ENCODE data around the gene CD200.

The CD200 gene

DNA sequence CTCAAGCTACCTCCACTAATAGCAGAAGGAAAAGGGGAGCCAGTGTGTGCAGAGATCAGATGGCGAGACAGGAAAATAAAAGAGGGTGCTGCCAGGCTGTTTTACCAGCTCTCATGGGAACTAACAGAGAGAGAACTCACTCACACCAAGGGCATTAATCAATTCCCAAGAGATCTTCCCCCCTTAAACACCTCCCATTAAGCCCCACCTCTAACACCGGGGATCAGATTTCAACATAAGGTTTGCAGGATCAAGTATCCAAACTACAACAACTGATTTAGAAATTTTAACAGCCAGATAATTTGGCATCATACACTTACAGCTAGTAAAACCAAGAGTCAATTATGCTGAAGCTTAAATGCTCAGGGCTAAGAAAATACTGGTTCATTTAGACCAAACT lies 18.9 kb downstream of the CD200 start:
- no peaks in the 10 kb centered on the region for H3K36me3 ChIP-seq (ENCODE audit: control insufficient read depth, insufficient read depth, low read length)
- H3K4me1 ChIP-seq (ENCODE audit: control insufficient read depth, insufficient read depth, low read length): no peaks in the 10 kb centered on the region
- H3K4me3 ChIP-seq (ENCODE audit: low read length): no peak overlapping the region
- H3K27me3 ChIP-seq (ENCODE audit: control insufficient read depth, insufficient read depth, low read length): no peaks in the 10 kb centered on the region
- H3K9ac ChIP-seq (ENCODE audit: low read length): no peak overlapping the region
- H3K9me3 ChIP-seq (ENCODE audit: control insufficient read depth, low read length): no peaks in the 10 kb centered on the region

DNA sequence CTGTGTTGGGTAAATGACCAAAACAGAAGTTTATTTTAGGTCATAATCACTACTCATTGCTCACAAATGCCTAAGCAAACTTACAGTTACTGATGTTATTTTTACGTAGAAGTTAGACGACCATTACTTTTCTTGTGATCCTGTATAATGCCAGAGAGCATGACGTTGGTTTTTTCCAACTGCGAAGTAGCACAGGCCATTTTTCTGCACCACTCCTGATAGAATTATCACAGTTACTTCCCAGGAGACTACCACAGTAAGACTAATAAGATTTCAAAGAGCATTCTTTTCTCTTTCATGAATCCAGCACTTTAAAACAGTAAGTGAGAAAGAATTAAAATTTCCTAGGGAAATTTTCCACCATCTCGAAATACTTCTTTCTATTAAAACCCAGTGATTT lies 19.8 kb downstream of the CD200 start:
- no peak overlapping the region for H3K4me3 ChIP-seq (ENCODE audit: low read length)
- H3K27me3 ChIP-seq (ENCODE audit: control insufficient read depth, insufficient read depth, low read length): no peaks in the 10 kb centered on the region
- no peaks in the 10 kb centered on the region for H3K36me3 ChIP-seq (ENCODE audit: control insufficient read depth, insufficient read depth, low read length)
- no peaks in the 10 kb centered on the region for H3K4me1 ChIP-seq (ENCODE audit: control insufficient read depth, insufficient read depth, low read length)
- no peaks in the 10 kb centered on the region for H3K9me3 ChIP-seq (ENCODE audit: control insufficient read depth, low read length)
- H3K9ac ChIP-seq (ENCODE audit: low read length): no peak overlapping the region

DNA sequence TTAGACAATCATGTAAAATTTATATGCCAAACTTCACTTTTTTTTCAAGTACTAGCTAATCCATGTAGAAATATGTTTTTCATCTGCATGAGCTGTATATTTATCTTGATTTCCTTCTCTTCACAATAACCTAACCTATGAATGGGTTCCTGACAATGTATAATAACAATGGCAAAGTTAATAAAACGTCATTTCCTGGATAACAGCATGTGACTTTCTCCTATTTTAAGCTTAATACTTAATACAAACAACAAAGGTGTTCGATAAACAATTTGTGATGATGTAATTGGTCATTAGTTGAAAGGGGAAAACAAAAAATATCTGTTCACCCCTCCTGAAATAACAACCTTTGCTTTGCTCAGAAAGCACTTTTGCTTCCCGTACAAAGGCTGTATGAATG lies 20.4 kb downstream of the CD200 start:
- H3K36me3 ChIP-seq (ENCODE audit: control insufficient read depth, insufficient read depth, low read length): no peaks in the 10 kb centered on the region
- H3K4me1 ChIP-seq (ENCODE audit: control insufficient read depth, insufficient read depth, low read length): no peaks in the 10 kb centered on the region
- H3K4me3 ChIP-seq (ENCODE audit: low read length): no peak overlapping the region
- no peak overlapping the region for H3K9ac ChIP-seq (ENCODE audit: low read length)
- no peaks in the 10 kb centered on the region for H3K9me3 ChIP-seq (ENCODE audit: control insufficient read depth, low read length)
- no peaks in the 10 kb centered on the region for H3K27me3 ChIP-seq (ENCODE audit: control insufficient read depth, insufficient read depth, low read length)

DNA sequence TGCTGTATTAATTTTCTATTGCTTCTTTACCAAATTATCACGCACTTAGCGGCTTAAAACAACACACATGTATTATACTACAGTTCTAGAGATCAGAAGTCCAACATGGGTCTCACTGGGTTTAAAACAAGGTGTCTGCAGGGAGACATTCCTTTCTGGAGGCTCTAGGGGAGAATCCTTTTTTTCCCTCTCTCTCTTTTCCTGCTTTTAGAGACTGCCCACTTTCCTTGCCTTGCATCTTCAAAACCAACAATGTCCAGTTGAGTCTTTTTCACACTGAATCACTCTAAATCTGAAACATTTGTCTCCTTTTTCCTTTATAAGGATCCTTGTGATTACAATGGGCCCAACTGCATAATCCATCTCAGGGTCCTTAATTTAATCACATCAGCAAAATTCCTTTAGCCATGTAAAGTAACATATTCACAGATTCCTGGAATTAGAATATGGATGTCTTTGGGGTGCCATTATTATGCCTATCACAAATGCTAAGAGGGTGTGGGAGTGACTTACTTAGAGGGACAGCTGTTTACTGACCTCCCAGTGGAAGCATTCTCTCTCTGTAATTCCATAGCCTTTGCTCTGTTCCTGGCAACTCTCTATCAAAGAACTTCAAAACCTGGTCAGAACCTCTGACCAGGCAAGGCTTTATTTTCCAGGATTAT lies 21.8 kb downstream of the CD200 start:
- Histone ChIP-seq H3K9ac (ENCODE audit: low read length) (no peak overlapping the region), H3K36me3 (ENCODE audit: control insufficient read depth, insufficient read depth, low read length) (no peaks in the 10 kb centered on the region), H3K27me3 (ENCODE audit: control insufficient read depth, insufficient read depth, low read length) (no peaks in the 10 kb centered on the region), H3K4me3 (ENCODE audit: low read length) (no peak overlapping the region), H3K4me1 (ENCODE audit: control insufficient read depth, insufficient read depth, low read length) (no peaks in the 10 kb centered on the region), H3K9me3 (ENCODE audit: control insufficient read depth, low read length) (no peaks in the 10 kb centered on the region)

- H3K27me3 ChIP-seq (ENCODE audit: control insufficient read depth, insufficient read depth, low read length): no peaks in the 10 kb centered on the region
- H3K9me3 ChIP-seq (ENCODE audit: control insufficient read depth, low read length): no peaks in the 10 kb centered on the region
- H3K4me1 ChIP-seq (ENCODE audit: control insufficient read depth, insufficient read depth, low read length): no peaks in the 10 kb centered on the region
- H3K36me3 ChIP-seq (ENCODE audit: control insufficient read depth, insufficient read depth, low read length): no peaks in the 10 kb centered on the region
- H3K9ac ChIP-seq (ENCODE audit: low read length): no peak overlapping the region
- no peak overlapping the region for H3K4me3 ChIP-seq (ENCODE audit: low read length)
Observed at GRCh38 chr3:112355307-112355687, 22.3 kb downstream of the CD200 start.

GRCh38 chr3:112357930-112358780 lies 25.2 kb downstream of the CD200 start:
- H3K4me3 ChIP-seq (ENCODE audit: low read length): no peak overlapping the region
- no peaks in the 10 kb centered on the region for H3K9me3 ChIP-seq (ENCODE audit: control insufficient read depth, low read length)
- H3K9ac ChIP-seq (ENCODE audit: low read length): no peak overlapping the region
- no peaks in the 10 kb centered on the region for H3K27me3 ChIP-seq (ENCODE audit: control insufficient read depth, insufficient read depth, low read length)
- no peaks in the 10 kb centered on the region for H3K36me3 ChIP-seq (ENCODE audit: control insufficient read depth, insufficient read depth, low read length)
- no peaks in the 10 kb centered on the region for H3K4me1 ChIP-seq (ENCODE audit: control insufficient read depth, insufficient read depth, low read length)

GRCh38 chr3:112360561-112360960 lies 27.6 kb downstream of the CD200 start:
- Histone ChIP-seq H3K36me3 (ENCODE audit: control insufficient read depth, insufficient read depth, low read length) (no peaks in the 10 kb centered on the region), H3K9me3 (ENCODE audit: control insufficient read depth, low read length) (no peaks in the 10 kb centered on the region), H3K27me3 (ENCODE audit: control insufficient read depth, insufficient read depth, low read length) (no peaks in the 10 kb centered on the region), H3K4me1 (ENCODE audit: control insufficient read depth, insufficient read depth, low read length) (no peaks in the 10 kb centered on the region), H3K4me3 (ENCODE audit: low read length) (no peak overlapping the region), H3K9ac (ENCODE audit: low read length) (no peak overlapping the region)

DNA sequence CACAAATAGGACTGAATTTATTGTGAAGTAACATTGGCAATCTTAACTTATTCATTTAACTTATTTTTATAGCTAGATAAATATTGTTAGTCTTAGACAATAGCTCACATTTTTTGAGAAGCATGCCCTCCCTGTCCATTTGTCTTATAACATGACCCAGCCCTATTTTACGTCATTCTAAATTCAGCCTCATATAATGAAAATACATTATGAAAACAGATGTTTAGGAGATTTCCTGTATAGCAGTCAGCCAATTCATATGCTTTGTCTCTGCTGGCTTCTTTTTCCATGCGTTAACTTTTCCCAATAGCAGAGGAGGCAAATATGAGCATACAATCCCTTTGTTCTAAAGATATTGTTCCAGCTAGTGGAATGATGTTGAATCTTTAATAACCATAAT lies 29.3 kb downstream of the CD200 start:
- Histone ChIP-seq H3K4me1 (ENCODE audit: control insufficient read depth, insufficient read depth, low read length) (no peaks in the 10 kb centered on the region), H3K36me3 (ENCODE audit: control insufficient read depth, insufficient read depth, low read length) (no peaks in the 10 kb centered on the region), H3K27me3 (ENCODE audit: control insufficient read depth, insufficient read depth, low read length) (no peaks in the 10 kb centered on the region), H3K9ac (ENCODE audit: low read length) (no peak overlapping the region), H3K9me3 (ENCODE audit: control insufficient read depth, low read length) (no peaks in the 10 kb centered on the region), H3K4me3 (ENCODE audit: low read length) (no peak overlapping the region)

DNA sequence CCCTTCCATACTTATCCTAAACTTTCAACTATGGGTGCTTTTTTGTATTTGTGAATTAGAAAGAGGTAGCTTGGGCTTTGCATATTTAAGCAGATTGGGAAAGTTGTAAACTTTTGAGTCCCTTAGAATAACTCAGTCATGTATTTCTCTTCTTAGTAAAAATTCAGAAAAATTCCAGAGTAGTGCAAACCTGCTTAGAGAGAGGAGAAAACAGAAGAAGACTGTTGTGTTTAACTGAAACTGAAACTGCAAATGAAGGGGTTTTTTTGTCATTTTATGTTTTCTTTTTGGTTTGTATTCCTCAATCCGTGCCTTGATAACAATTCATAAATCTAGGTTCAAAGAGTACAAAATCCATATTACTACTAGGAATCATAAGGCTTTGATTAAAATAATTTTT lies 31.3 kb downstream of the CD200 start:
- no peaks in the 10 kb centered on the region for H3K36me3 ChIP-seq (ENCODE audit: control insufficient read depth, insufficient read depth, low read length)
- no peaks in the 10 kb centered on the region for H3K9me3 ChIP-seq (ENCODE audit: control insufficient read depth, low read length)
- H3K4me1 ChIP-seq (ENCODE audit: control insufficient read depth, insufficient read depth, low read length): no peaks in the 10 kb centered on the region
- H3K4me3 ChIP-seq (ENCODE audit: low read length): no peak overlapping the region
- H3K9ac ChIP-seq (ENCODE audit: low read length): no peak overlapping the region
- H3K27me3 ChIP-seq (ENCODE audit: control insufficient read depth, insufficient read depth, low read length): no peaks in the 10 kb centered on the region

GRCh38 chr3:112365035-112365434 lies 32.1 kb downstream of the CD200 start:
- no peaks in the 10 kb centered on the region for H3K27me3 ChIP-seq (ENCODE audit: control insufficient read depth, insufficient read depth, low read length)
- H3K9me3 ChIP-seq (ENCODE audit: control insufficient read depth, low read length): no peaks in the 10 kb centered on the region
- no peak overlapping the region for H3K4me3 ChIP-seq (ENCODE audit: low read length)
- H3K9ac ChIP-seq (ENCODE audit: low read length): no peak overlapping the region
- H3K36me3 ChIP-seq (ENCODE audit: control insufficient read depth, insufficient read depth, low read length): no peaks in the 10 kb centered on the region
- no peaks in the 10 kb centered on the region for H3K4me1 ChIP-seq (ENCODE audit: control insufficient read depth, insufficient read depth, low read length)

DNA sequence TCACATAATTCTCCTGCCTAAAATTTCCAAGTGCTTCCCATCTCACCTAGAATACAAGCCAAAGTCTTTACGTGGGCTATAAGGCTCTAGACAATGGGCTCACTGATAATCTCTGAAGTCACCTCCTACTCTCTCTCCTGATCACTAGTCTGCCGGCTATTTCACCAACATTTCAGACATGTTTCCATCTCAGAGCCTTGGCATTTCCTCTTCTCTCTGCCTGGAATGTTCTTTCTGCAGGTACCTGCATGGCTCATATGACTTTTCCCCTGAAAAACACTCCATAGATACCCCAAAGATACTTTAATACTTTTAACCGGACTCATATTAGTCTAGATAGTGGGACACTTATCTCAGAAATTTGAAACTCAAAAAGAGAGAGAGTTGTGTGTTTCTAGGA lies 32.7 kb downstream of the CD200 start:
- Histone ChIP-seq H3K4me1 (ENCODE audit: control insufficient read depth, insufficient read depth, low read length) (no peaks in the 10 kb centered on the region), H3K36me3 (ENCODE audit: control insufficient read depth, insufficient read depth, low read length) (no peaks in the 10 kb centered on the region), H3K27me3 (ENCODE audit: control insufficient read depth, insufficient read depth, low read length) (no peaks in the 10 kb centered on the region), H3K4me3 (ENCODE audit: low read length) (no peak overlapping the region), H3K9ac (ENCODE audit: low read length) (no peak overlapping the region), H3K9me3 (ENCODE audit: control insufficient read depth, low read length) (no peaks in the 10 kb centered on the region)

DNA sequence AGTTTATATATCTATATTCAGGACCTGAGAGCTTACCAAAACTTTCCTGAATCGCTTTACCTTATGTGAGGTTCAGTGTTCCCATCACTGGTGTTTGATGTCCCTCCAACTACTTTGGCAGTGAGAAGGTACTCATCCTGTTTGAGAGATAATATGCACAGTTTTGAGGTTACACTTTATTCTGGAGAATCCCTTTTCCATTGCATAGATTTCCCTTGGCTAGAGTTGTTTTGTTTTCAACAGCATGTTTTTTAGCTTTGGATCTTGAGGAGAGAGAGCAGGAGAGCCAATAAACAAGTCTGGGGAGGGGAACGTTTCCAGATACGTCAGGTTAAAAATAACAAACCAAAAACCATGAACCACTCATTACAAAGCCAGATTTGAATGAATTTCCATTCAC lies 33.6 kb downstream of the CD200 start:
- Histone ChIP-seq H3K4me1 (ENCODE audit: control insufficient read depth, insufficient read depth, low read length) (no peaks in the 10 kb centered on the region), H3K4me3 (ENCODE audit: low read length) (no peak overlapping the region), H3K36me3 (ENCODE audit: control insufficient read depth, insufficient read depth, low read length) (no peaks in the 10 kb centered on the region), H3K27me3 (ENCODE audit: control insufficient read depth, insufficient read depth, low read length) (no peaks in the 10 kb centered on the region), H3K9ac (ENCODE audit: low read length) (no peak overlapping the region), H3K9me3 (ENCODE audit: control insufficient read depth, low read length) (no peaks in the 10 kb centered on the region)
